ENCODE data around the gene BRF1.
A peak's percentile ranks its signal among the peaks of the same experiment; 100 is the strongest.

Gene BRF1

DNA sequence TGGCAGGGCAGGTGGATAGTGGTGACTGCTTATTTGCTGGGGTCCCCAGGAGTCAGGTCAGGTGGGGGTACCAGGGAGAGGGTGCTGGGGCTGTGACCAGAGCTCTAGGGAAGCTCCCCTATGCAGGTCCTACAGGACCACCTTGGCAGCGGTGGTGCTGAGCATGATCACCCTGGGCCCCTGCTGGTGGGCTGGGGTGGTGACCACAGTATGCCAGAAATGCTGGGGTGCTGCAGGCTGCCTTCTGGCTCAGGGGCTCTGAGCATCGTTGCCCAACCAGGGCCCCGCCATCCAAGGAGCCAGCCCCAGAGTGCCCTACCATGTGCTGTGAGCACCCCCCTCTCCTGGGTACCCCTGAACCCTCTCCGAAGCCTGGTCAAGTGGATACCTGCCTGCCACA, 102.2 kb downstream of the BRF1 start:
- Histone ChIP-seq H3F3A (ENCODE audit: low read depth) (no peaks in the 10 kb centered on the region), H3K9me3 (ENCODE audit: insufficient read depth, low read depth, low read length) (no peaks in the 10 kb centered on the region), H3K4me1 (ENCODE audit: insufficient read depth, low read length, poor library complexity, severe bottlenecking) (peaks cover 48% of the 10 kb centered on the region), H3K36me3 (ENCODE audit: insufficient read depth, low read length) (no peaks in the 10 kb centered on the region), H2AFZ (ENCODE audit: low read length) (no peak overlapping the region), H3K27me3 (ENCODE audit: insufficient read depth, low read length, poor library complexity, severe bottlenecking) (no peaks in the 10 kb centered on the region), H3K4me3 (ENCODE audit: low read length, poor library complexity, severe bottlenecking) (no peak overlapping the region), H3K9ac (ENCODE audit: low read depth, low read length, poor library complexity, severe bottlenecking) (no peak overlapping the region), H3K79me2 (ENCODE audit: insufficient read depth, low read length) (no peaks in the 10 kb centered on the region), H4K20me1 (ENCODE audit: insufficient read depth, low read length, poor library complexity, severe bottlenecking) (no peaks in the 10 kb centered on the region), H3K4me2 (ENCODE audit: low read depth, low read length, poor library complexity, severe bottlenecking) (no peak overlapping the region), H3K9me2 (replicated peaks; ENCODE audit: low read depth, low read length) (no peaks in the 10 kb centered on the region)
- TF ChIP-seq EZH2phosphoT487 (IDR thresholded peaks at IDR 0.05; ENCODE audit: borderline replicate concordance) (no peak), CTCF (conservative IDR thresholded peaks at IDR 0.05; ENCODE audit: low read length) (peak; percentile 34; the same call in 1 of the 2 replicates)

DNA sequence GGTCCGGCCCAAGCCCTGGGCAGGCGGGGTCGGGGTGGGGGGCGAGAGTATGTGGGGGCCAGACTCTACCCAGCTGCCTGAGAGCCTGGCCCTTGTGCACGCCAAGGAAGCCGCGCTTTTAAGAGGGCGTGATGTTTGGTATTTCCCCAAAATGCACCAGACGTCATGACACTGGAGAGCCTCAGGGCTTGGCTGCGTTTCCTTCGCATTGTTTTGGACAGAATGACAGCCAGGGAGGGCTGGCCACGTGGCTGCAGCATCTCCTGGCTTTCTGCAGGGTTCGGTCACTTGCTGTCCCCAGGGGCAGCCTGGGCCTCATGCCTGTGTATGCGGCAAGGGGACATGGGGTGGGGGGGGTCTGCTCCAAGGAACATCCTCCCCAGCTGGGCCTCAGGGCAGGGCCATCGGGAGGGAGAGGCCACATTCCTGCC, 103.6 kb downstream of the BRF1 start:
- H3K9me2 ChIP-seq (replicated peaks; ENCODE audit: low read depth, low read length): no peaks in the 10 kb centered on the region
- H2AFZ ChIP-seq (ENCODE audit: low read length): no peak overlapping the region
- no peaks in the 10 kb centered on the region for H3K79me2 ChIP-seq (ENCODE audit: insufficient read depth, low read length)
- no peaks in the 10 kb centered on the region for H3F3A ChIP-seq (ENCODE audit: low read depth)
- H3K4me3 ChIP-seq (ENCODE audit: low read length, poor library complexity, severe bottlenecking): no peak overlapping the region
- no peaks in the 10 kb centered on the region for H3K36me3 ChIP-seq (ENCODE audit: insufficient read depth, low read length)
- H3K4me1 ChIP-seq (ENCODE audit: insufficient read depth, low read length, poor library complexity, severe bottlenecking): peaks cover 40% of the 10 kb centered on the region
- no peaks in the 10 kb centered on the region for H3K27me3 ChIP-seq (ENCODE audit: insufficient read depth, low read length, poor library complexity, severe bottlenecking)
- no peaks in the 10 kb centered on the region for H4K20me1 ChIP-seq (ENCODE audit: insufficient read depth, low read length, poor library complexity, severe bottlenecking)
- H3K4me2 ChIP-seq (ENCODE audit: low read depth, low read length, poor library complexity, severe bottlenecking): no peak overlapping the region
- no peaks in the 10 kb centered on the region for H3K9me3 ChIP-seq (ENCODE audit: insufficient read depth, low read depth, low read length)
- TF ChIP-seq CTCF (conservative IDR thresholded peaks at IDR 0.05; ENCODE audit: low read length): no peak
- TF ChIP-seq EZH2phosphoT487 (IDR thresholded peaks at IDR 0.05; ENCODE audit: borderline replicate concordance): no peak
- H3K9ac ChIP-seq (ENCODE audit: low read depth, low read length, poor library complexity, severe bottlenecking): no peak overlapping the region

DNA sequence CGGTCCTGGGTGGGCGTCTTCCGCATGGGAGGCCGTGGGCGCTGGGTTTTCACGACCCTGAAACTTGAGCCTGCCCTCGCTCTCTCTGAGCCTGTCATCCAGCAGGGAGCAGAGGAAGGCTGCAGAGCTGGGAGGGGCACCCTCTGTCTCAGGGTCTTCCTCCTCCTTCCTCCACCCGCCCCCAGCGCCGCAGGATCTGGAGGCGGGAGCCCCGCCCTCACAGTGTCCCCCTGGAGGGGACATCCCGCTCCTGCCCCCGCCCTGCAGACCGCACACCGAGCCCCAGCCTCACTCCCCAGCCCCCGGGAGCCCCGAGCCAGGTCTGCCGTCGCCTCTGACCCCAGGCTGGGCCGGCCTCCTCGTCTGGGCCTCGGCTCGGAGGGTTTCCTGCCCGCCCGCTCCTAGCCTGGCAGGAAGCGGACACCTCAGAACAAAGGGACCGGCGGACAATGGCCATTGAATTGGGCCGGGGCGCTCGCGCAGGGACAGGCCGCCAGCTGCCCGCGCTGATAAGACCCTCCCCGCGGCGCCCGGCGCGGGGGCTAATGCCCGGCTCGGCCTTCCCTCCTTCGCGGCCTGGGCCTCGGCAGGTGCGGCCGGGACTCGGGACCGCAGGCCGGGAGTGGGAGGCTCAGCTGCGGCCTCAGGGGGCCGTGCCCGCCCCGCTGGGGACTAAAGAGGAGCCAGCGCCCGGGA, 104.4 kb downstream of the BRF1 start:
- Histone ChIP-seq H3K4me1 (ENCODE audit: insufficient read depth, low read length, poor library complexity, severe bottlenecking) (peaks cover 33% of the 10 kb centered on the region), H3K27me3 (ENCODE audit: insufficient read depth, low read length, poor library complexity, severe bottlenecking) (no peaks in the 10 kb centered on the region)

More for the DNA sequence above, 104.4 kb downstream of the BRF1 start:
- H3K4me3 ChIP-seq (ENCODE audit: low read length, poor library complexity, severe bottlenecking): no peak overlapping the region
- H3F3A ChIP-seq (ENCODE audit: low read depth): no peaks in the 10 kb centered on the region
- H3K9me2 ChIP-seq (replicated peaks; ENCODE audit: low read depth, low read length): no peaks in the 10 kb centered on the region
- no peak overlapping the region for H3K9ac ChIP-seq (ENCODE audit: low read depth, low read length, poor library complexity, severe bottlenecking)
- H2AFZ ChIP-seq (ENCODE audit: low read length): no peak overlapping the region
- no peaks in the 10 kb centered on the region for H3K36me3 ChIP-seq (ENCODE audit: insufficient read depth, low read length)
- no peaks in the 10 kb centered on the region for H3K79me2 ChIP-seq (ENCODE audit: insufficient read depth, low read length)
- H3K9me3 ChIP-seq (ENCODE audit: insufficient read depth, low read depth, low read length): no peaks in the 10 kb centered on the region
- H3K4me2 ChIP-seq (ENCODE audit: low read depth, low read length, poor library complexity, severe bottlenecking): no peak overlapping the region
- TF ChIP-seq EZH2phosphoT487 (IDR thresholded peaks at IDR 0.05; ENCODE audit: borderline replicate concordance) (no peak), CTCF (conservative IDR thresholded peaks at IDR 0.05; ENCODE audit: low read length) (no peak)
- no peaks in the 10 kb centered on the region for H4K20me1 ChIP-seq (ENCODE audit: insufficient read depth, low read length, poor library complexity, severe bottlenecking)
